HepG2 (cell line): ENCODE results near the gene NPAS2. TPM values are rescaled to one million over a fixed set of nuclear protein-coding genes. Genes with fewer than 3 reads are reported as not detected.
A peak's percentile ranks its signal among the peaks of the same experiment; 100 is the strongest.

Experiments
- CCAR2 ChIP-seq: fragments of 200-400 bp; formaldehyde crosslinking; optimal IDR thresholded peaks from 2 replicates; pipeline ENCODE3; 2018; ENCODE audit warnings: low read depth, mild to moderate bottlenecking, low read length, moderate library complexity
- EZH2 ChIP-seq: conservative IDR thresholded peaks from 2 replicates; pipeline ENCODE4 v1.6.1; 2012; ENCODE audit warnings: mild to moderate bottlenecking, low read depth, low read length, moderate library complexity
- FLYWCH1 ChIP-seq: sonication (generic); formaldehyde crosslinking; IDR thresholded peaks from 2 replicates; pipeline ENCODE4 v1.8.1; 2023; ENCODE audit warnings: mild to moderate bottlenecking, missing genetic modification reagents
- FOSL2 ChIP-seq: sonication (generic); formaldehyde crosslinking; IDR thresholded peaks from 2 replicates; pipeline ENCODE4 v1.4.0; 2020; ENCODE audit warnings: missing genetic modification reagents
- HMG20B ChIP-seq: conservative IDR thresholded peaks from 2 replicates; pipeline ENCODE4 v1.6.1; 2016; ENCODE audit warnings: missing genetic modification reagents, missing compliant biosample characterization
- POLR2G ChIP-seq: fragments of 200-400 bp; formaldehyde crosslinking; IDR thresholded peaks from 2 replicates; pipeline ENCODE4 v1.6.1; 2018; ENCODE audit warnings: mild to moderate bottlenecking, low read depth, low read length, moderate library complexity
- RORA ChIP-seq: sonication (generic); formaldehyde crosslinking; IDR thresholded peaks from 2 replicates; pipeline ENCODE4 v1.5.0; 2020; ENCODE audit warnings: mild to moderate bottlenecking, missing genetic modification reagents, moderate library complexity
- RXRB ChIP-seq: IDR thresholded peaks from 2 replicates; pipeline ENCODE4 v1.6.1; 2016; ENCODE audit warnings: borderline replicate concordance, missing genetic modification reagents, missing compliant biosample characterization
- SMC3 ChIP-seq: IDR thresholded peaks from 2 replicates; pipeline ENCODE4 v1.6.1; 2011; ENCODE audit warnings: low read length, improper control_type of control experiment
- TBX2 ChIP-seq: sonication (generic); formaldehyde crosslinking; IDR thresholded peaks from 2 replicates; pipeline ENCODE4 v1.5.0; 2020; ENCODE audit warnings: missing genetic modification reagents, mild to moderate bottlenecking, borderline replicate concordance
- TGIF2 ChIP-seq: IDR thresholded peaks from 2 replicates; pipeline ENCODE4 v1.6.1; 2016; ENCODE audit warnings: control low read depth, missing compliant biosample characterization
- ZBTB20 ChIP-seq: sonication (generic); formaldehyde crosslinking; IDR thresholded peaks from 2 replicates; pipeline ENCODE4 v1.8.1; 2023; ENCODE audit warnings: missing genetic modification reagents, low read depth, mild to moderate bottlenecking, borderline replicate concordance
- ZHX1 ChIP-seq: sonication (generic); formaldehyde crosslinking; IDR thresholded peaks from 2 replicates; pipeline ENCODE4 v1.8.1; 2022; ENCODE audit warnings: low read depth, mild to moderate bottlenecking, missing genetic modification reagents
- ZKSCAN5 ChIP-seq: sonication (generic); formaldehyde crosslinking; IDR thresholded peaks from 2 replicates; pipeline ENCODE4 v1.5.1; 2020; ENCODE audit warnings: mild to moderate bottlenecking, missing genetic modification reagents
- ZNF121 ChIP-seq: sonication (generic); formaldehyde crosslinking; IDR thresholded peaks from 2 replicates; pipeline ENCODE4 v1.5.0; 2020; ENCODE audit warnings: mild to moderate bottlenecking, missing genetic modification reagents
- ZNF563 ChIP-seq: sonication (generic); formaldehyde crosslinking; IDR thresholded peaks from 2 replicates; pipeline ENCODE4 v1.8.0; 2022; ENCODE audit warnings: mild to moderate bottlenecking, moderate library complexity, missing genetic modification reagents
- ZNF780A ChIP-seq: sonication (generic); formaldehyde crosslinking; IDR thresholded peaks from 2 replicates; pipeline ENCODE4 v1.8.0; 2022; ENCODE audit warnings: mild to moderate bottlenecking, missing genetic modification reagents, moderate library complexity
- polyA plus RNA-seq, 8 experiments: library from polyadenylated mRNA; depleted of rRNA in 3 of 8; stranded (reverse) in 7 of 8; unstranded in 1 of 8; fragments of >200 nt; fragmentation: Illumina TruSeq in 4 of 8; extraction: Trizol in 4 of 8; gene quantifications; 2 replicates each; pipeline versions ENCODE4 v1.2.1 to v1.2.3, GENCODE V29; 2011 to 2016; ENCODE audit warnings: low read depth in 4 of 8, missing spikeins in 1 of 8, mixed read lengths in 1 of 8; ENCODE audit not compliant: insufficient read depth in 1 of 8
- total RNA-seq, 5 experiments: library from RNA; depleted of rRNA; stranded (reverse); fragments of >200 nt; fragmentation: Illumina TruSeq; extraction: Trizol; gene quantifications; 2 replicates each; pipeline ENCODE4 v1.2.3, GENCODE V29; 2016; ENCODE audit warnings: low read depth in 1 of 5
- TF ChIP-seq, protein P1 (sequence below): sonication (generic); formaldehyde crosslinking; conservative IDR thresholded peaks from 2 replicates; pipeline ENCODE4 v1.4.0; 2020; ENCODE audit warnings: mild to moderate bottlenecking, missing genetic modification reagents, moderate library complexity
- TF ChIP-seq, protein P2 (sequence below): sonication (generic); formaldehyde crosslinking; IDR thresholded peaks from 2 replicates; pipeline ENCODE4 v1.9.0; 2021; ENCODE audit warnings: missing genetic modification reagents, borderline replicate concordance
- TF ChIP-seq, protein P3 (sequence below): sonication (generic); formaldehyde crosslinking; IDR thresholded peaks from 2 replicates; pipeline ENCODE4 v1.4.0; 2020; ENCODE audit warnings: missing genetic modification reagents, mild to moderate bottlenecking, borderline replicate concordance
- TF ChIP-seq, protein P4 (sequence below): IDR thresholded peaks from 2 replicates; pipeline ENCODE4 v1.6.1; 2016; ENCODE audit warnings: missing genetic modification reagents, missing compliant biosample characterization

NPAS2 gene
- total and polyA plus RNA-seq, 2 of the 13 experiments (the other 11 are each of a cell fraction or from before 2014, with no cell fraction given): 14.8 to 37.5 TPM

DNA sequence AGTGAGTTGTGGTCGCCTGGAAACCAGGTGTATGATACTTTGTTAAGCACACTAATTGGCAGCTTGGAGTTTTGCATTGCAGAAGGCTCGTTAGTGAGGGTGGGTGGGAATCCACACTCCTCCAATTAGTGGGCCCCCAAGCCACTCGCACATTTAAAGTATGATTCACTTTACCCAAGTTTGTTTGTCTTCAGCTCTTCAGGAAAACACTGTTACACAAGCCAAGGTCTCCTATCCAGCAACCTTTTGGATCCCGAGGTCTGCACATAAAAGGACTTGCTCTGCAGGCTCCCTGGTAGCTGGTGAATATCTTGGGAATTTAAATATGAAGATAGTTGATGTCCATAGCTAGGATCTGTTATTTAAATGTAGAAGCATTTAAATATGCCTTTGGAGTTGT lies 66.1 kb downstream of the NPAS2 start (continued):
- TF ChIP-seq, protein P1, sequence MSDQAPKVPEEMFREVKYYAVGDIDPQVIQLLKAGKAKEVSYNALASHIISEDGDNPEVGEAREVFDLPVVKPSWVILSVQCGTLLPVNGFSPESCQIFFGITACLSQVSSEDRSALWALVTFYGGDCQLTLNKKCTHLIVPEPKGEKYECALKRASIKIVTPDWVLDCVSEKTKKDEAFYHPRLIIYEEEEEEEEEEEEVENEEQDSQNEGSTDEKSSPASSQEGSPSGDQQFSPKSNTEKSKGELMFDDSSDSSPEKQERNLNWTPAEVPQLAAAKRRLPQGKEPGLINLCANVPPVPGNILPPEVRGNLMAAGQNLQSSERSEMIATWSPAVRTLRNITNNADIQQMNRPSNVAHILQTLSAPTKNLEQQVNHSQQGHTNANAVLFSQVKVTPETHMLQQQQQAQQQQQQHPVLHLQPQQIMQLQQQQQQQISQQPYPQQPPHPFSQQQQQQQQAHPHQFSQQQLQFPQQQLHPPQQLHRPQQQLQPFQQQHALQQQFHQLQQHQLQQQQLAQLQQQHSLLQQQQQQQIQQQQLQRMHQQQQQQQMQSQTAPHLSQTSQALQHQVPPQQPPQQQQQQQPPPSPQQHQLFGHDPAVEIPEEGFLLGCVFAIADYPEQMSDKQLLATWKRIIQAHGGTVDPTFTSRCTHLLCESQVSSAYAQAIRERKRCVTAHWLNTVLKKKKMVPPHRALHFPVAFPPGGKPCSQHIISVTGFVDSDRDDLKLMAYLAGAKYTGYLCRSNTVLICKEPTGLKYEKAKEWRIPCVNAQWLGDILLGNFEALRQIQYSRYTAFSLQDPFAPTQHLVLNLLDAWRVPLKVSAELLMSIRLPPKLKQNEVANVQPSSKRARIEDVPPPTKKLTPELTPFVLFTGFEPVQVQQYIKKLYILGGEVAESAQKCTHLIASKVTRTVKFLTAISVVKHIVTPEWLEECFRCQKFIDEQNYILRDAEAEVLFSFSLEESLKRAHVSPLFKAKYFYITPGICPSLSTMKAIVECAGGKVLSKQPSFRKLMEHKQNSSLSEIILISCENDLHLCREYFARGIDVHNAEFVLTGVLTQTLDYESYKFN (CRISPR knock-in tag): peak; percentile 43; the same call in 1 of the 2 replicates
- TF ChIP-seq ZNF121 (CRISPR knock-in tag) (no peak), POLR2G (no peak), ZBTB20 (CRISPR knock-in tag) (no peak), SMC3 (peak; percentile 19), ZKSCAN5 (CRISPR knock-in tag) (no peak), ZHX1 (CRISPR knock-in tag) (no peak), TGIF2 (CRISPR knock-in tag) (no peak), EZH2 (no peak), TBX2 (CRISPR knock-in tag) (peak; percentile 50; the same call in 1 of the 2 replicates), ZNF780A (CRISPR knock-in tag) (no peak), HMG20B (CRISPR knock-in tag) (no peak), ZNF563 (CRISPR knock-in tag) (peak; percentile 89), CCAR2 (no peak), RORA (no peak), FOSL2 (peak; percentile 83), FLYWCH1 (CRISPR knock-in tag) (no peak), RXRB (CRISPR knock-in tag) (peak; percentile 72)
- TF ChIP-seq, protein P2, sequence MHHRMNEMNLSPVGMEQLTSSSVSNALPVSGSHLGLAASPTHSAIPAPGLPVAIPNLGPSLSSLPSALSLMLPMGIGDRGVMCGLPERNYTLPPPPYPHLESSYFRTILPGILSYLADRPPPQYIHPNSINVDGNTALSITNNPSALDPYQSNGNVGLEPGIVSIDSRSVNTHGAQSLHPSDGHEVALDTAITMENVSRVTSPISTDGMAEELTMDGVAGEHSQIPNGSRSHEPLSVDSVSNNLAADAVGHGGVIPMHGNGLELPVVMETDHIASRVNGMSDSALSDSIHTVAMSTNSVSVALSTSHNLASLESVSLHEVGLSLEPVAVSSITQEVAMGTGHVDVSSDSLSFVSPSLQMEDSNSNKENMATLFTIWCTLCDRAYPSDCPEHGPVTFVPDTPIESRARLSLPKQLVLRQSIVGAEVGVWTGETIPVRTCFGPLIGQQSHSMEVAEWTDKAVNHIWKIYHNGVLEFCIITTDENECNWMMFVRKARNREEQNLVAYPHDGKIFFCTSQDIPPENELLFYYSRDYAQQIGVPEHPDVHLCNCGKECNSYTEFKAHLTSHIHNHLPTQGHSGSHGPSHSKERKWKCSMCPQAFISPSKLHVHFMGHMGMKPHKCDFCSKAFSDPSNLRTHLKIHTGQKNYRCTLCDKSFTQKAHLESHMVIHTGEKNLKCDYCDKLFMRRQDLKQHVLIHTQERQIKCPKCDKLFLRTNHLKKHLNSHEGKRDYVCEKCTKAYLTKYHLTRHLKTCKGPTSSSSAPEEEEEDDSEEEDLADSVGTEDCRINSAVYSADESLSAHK: no peak
- TF ChIP-seq, protein P3, sequence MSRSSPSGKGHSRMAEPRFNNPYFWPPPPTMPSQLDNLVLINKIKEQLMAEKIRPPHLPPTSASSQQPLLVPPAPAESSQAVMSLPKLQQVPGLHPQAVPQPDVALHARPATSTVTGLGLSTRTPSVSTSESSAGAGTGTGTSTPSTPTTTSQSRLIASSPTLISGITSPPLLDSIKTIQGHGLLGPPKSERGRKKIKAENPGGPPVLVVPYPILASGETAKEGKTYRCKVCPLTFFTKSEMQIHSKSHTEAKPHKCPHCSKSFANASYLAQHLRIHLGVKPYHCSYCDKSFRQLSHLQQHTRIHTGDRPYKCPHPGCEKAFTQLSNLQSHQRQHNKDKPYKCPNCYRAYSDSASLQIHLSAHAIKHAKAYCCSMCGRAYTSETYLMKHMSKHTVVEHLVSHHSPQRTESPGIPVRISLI: no peak
- TF ChIP-seq, protein P4, sequence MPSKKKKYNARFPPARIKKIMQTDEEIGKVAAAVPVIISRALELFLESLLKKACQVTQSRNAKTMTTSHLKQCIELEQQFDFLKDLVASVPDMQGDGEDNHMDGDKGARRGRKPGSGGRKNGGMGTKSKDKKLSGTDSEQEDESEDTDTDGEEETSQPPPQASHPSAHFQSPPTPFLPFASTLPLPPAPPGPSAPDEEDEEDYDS (CRISPR knock-in tag): 0 out of 2 replicates have a peak, but pooled peaks have one; percentile 14
